Mucosa of descending colon (tissue), 3 donors: ENCODE results near the gene UCP2. TPM values are rescaled to one million over a fixed set of nuclear protein-coding genes. Genes with fewer than 3 reads are reported as not detected.

ENCODE experiments used
- ATAC-seq: fragments of 200-7000 bp; cut with Tn5 transposase; one replicate; pipeline ENCODE4 v1.9.1; 2020; ENCODE audit warnings: mild to moderate bottlenecking, moderate library complexity
- DNase-seq, 3 donors: peaks; one replicate each; pipeline ENCODE4 v3.0.0-alpha.2; 2020
- H3K36me3 ChIP-seq: fragments of 200-600 bp; one replicate; pipeline ENCODE4 v1.8.0; 2021; ENCODE audit warnings: low read depth, mild to moderate bottlenecking
- H3K4me1 ChIP-seq: fragments of 200-600 bp; one replicate; pipeline ENCODE4 v1.8.0; 2021; ENCODE audit warnings: low read depth, mild to moderate bottlenecking
- H3K4me3 ChIP-seq: fragments of 200-600 bp; one replicate; pipeline ENCODE4 v1.8.0; 2021; ENCODE audit warnings: mild to moderate bottlenecking
- H3K9me3 ChIP-seq: fragments of 200-600 bp; one replicate; pipeline ENCODE4 v1.8.0; 2021; ENCODE audit warnings: mild to moderate bottlenecking
- intact Hi-C, 2 donors: fragments of 100-400 bp; cut with DNase I in 1 of 2; cut with micrococcal nuclease in 1 of 2; formaldehyde crosslinking; loops; one replicate each; pipeline versions ENCODE4 v1.11.0 to v1.11.1; 2022; cut with DNase I, micrococcal nuclease
- total RNA-seq, 3 donors: library from RNA; stranded (reverse); fragmentation: NEBNext Ultra II Directional in 2 of 3; extraction: Animal tissue kit (Norgen Biotek cat#: 25700) in 2 of 3; gene quantifications; one replicate each; pipeline versions ENCODE4 v1.2.1 to v1.2.4, GENCODE V29; 2021 to 2023
- TF ChIP-seq, protein P1 (sequence below): fragments of 200-600 bp; IDR thresholded peaks from one replicate; pipeline ENCODE4 v1.8.0; 2022; ENCODE audit warnings: antibody characterized with exemption, mild to moderate bottlenecking
- donor health status: DM: no; HTN: no; CAD: no; lungs with moderate emphysema.
- donor health status: DM: no; HTN: no; CAD: no.
- donor health status: DM: no; HTN: yes; CAD: no.

UCP2 gene
- total RNA-seq, 3 donors from 2014 or later: 36.4 to 61.3 (median 39.9) TPM

DNA sequence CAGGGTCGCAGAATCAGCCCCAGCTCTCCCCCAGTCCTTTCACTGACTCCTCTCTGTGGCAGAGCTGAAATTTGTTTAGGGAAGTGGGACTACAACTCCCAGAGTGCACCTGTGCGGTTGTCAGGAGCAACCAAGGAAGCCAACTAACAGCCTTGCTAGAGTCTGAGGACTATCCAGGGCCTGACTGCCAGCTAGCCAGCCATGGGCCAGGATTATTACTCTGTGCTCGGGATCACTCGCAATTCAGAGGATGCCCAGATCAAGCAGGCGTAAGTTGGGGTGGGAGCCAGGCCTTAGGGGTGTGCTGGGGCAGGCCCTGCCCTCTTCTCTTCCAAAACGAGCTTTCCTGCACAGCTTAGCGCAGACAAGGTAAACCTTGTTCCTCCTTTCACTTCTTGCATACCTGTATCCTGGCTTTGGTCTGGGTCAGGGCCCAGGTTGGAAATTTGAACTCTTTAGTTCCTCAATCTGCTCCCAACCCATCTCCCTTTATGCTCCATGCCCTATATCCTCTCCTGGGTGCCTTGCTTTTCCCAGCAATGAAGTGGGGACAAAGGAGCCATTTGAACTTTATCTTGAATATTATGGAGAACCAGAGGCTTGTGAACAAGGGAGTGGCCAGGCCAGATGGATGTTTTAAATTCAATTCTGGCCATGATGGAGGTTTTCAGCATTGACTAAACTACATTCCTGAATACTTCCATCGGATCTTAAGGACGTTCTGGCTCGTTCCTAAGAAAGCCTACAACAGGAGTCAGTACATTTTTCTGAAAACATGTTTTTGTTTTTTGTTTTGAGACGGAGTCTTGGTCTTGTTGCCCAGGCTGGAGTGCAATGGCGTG lies 31.6 kb downstream of the UCP2 start, which contains the start of gene DNAJB13:
Gene DNAJB13 (plus strand): TSS at position 158 of the 842 bp plus-strand sequence. CDS start 44 bp downstream, at position 202.
- peak in 1 of 3 donors; percentile 62 for DNase-seq
- no peaks in the 10 kb centered on the region for H3K9me3 ChIP-seq
- no peak within 1 kb of the TSS for H3K4me3 ChIP-seq
- TF ChIP-seq, protein P1, sequence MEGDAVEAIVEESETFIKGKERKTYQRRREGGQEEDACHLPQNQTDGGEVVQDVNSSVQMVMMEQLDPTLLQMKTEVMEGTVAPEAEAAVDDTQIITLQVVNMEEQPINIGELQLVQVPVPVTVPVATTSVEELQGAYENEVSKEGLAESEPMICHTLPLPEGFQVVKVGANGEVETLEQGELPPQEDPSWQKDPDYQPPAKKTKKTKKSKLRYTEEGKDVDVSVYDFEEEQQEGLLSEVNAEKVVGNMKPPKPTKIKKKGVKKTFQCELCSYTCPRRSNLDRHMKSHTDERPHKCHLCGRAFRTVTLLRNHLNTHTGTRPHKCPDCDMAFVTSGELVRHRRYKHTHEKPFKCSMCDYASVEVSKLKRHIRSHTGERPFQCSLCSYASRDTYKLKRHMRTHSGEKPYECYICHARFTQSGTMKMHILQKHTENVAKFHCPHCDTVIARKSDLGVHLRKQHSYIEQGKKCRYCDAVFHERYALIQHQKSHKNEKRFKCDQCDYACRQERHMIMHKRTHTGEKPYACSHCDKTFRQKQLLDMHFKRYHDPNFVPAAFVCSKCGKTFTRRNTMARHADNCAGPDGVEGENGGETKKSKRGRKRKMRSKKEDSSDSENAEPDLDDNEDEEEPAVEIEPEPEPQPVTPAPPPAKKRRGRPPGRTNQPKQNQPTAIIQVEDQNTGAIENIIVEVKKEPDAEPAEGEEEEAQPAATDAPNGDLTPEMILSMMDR: no peak
- intact Hi-C loops: no loop called here
- no peaks in the 10 kb centered on the region for H3K36me3 ChIP-seq
- ATAC-seq: peak; percentile 78
- no peaks in the 10 kb centered on the region for H3K4me1 ChIP-seq

GRCh38 chr11:73949912-73950311 lies 32.7 kb downstream of the UCP2 start:
- Histone ChIP-seq H3K4me1 (peaks cover 3% of the 10 kb centered on the region), H3K36me3 (no peaks in the 10 kb centered on the region), H3K4me3 (no peak overlapping the region), H3K9me3 (no peaks in the 10 kb centered on the region)
- ATAC-seq: no peak
- intact Hi-C loops: no loop called here
- DNase-seq: no peak
- TF ChIP-seq, protein P1: no peak

- DNase-seq: no peak
- peaks cover 3% of the 10 kb centered on the region for H3K4me1 ChIP-seq
- no peaks in the 10 kb centered on the region for H3K9me3 ChIP-seq
- intact Hi-C loops: no loop called here
- no peak overlapping the region for H3K4me3 ChIP-seq
- TF ChIP-seq, protein P1: no peak
- H3K36me3 ChIP-seq: no peaks in the 10 kb centered on the region
- ATAC-seq: no peak
Observed at GRCh38 chr11:73949246-73949645, 33.4 kb downstream of the UCP2 start.

GRCh38 chr11:73946798-73947458 lies 35.7 kb downstream of the UCP2 start:
- Histone ChIP-seq H3K4me1 (peaks cover 3% of the 10 kb centered on the region), H3K9me3 (peaks cover 2% of the 10 kb centered on the region), H3K36me3 (no peaks in the 10 kb centered on the region), H3K4me3 (no peak overlapping the region)
- no peak for DNase-seq
- intact Hi-C loops: no loop called here
- TF ChIP-seq, protein P1: no peak
- ATAC-seq: no peak

GRCh38 chr11:73945396-73945795 lies 37.2 kb downstream of the UCP2 start:
- DNase-seq: no peak
- H3K4me3 ChIP-seq: no peak overlapping the region
- TF ChIP-seq, protein P1: no peak
- peak; percentile 54 for ATAC-seq
- H3K9me3 ChIP-seq: peaks cover 7% of the 10 kb centered on the region
- intact Hi-C loops: no loop called here
- no peaks in the 10 kb centered on the region for H3K36me3 ChIP-seq
- H3K4me1 ChIP-seq: peaks cover 3% of the 10 kb centered on the region
